GM21723 (cell line): ENCODE measurements around the gene ACSL4.
"Not testable (repeated sequence)": the region's sequence is repeated elsewhere in the genome, so short reads cannot be mapped to it uniquely, and the experiment has no call there.

Experiments
- ATAC-seq: cut with Tn5 transposase; IDR thresholded peaks from one replicate; pipeline ENCODE4 v1.9.1; 2021; ENCODE audit warnings: mild to moderate bottlenecking, moderate library complexity; ENCODE audit not compliant: unreplicated experiment

The ACSL4 gene

GRCh38 chrX:109679820-109680219, 53.2 kb downstream of the ACSL4 start:
- ATAC-seq, result no peak

GRCh38 chrX:109672239-109672638, 60.8 kb downstream of the ACSL4 start:
- no peak for ATAC-seq

GRCh38 chrX:109671170-109671569, 61.9 kb downstream of the ACSL4 start:
- not testable (repeated sequence) for ATAC-seq

- no peak for ATAC-seq
Observed at GRCh38 chrX:109667986-109668385, 65.1 kb downstream of the ACSL4 start.

- ATAC-seq, result no peak
Observed at GRCh38 chrX:109660435-109661143, 72.5 kb downstream of the ACSL4 start.

- ATAC-seq, result no peak
Observed at GRCh38 chrX:109658391-109658790, 74.7 kb downstream of the ACSL4 start.

GRCh38 chrX:109657364-109657763, 75.7 kb downstream of the ACSL4 start:
- not testable (repeated sequence) for ATAC-seq

GRCh38 chrX:109656774-109657173, 76.3 kb downstream of the ACSL4 start:
- no peak for ATAC-seq

GRCh38 chrX:109655502-109656201, 77.4 kb downstream of the ACSL4 start:
- ATAC-seq, result no peak

GRCh38 chrX:109654516-109655109, 78.4 kb downstream of the ACSL4 start:
- ATAC-seq, result no peak

GRCh38 chrX:109644671-109645070, 88.4 kb downstream of the ACSL4 start:
- ATAC-seq, result not testable (repeated sequence)

- ATAC-seq, result peak; percentile 63
Observed at GRCh38 chrX:109643687-109644086, 89.4 kb downstream of the ACSL4 start.

- no peak for ATAC-seq
Observed at GRCh38 chrX:109638158-109638557, 94.9 kb downstream of the ACSL4 start.

GRCh38 chrX:109637477-109637876, 95.6 kb downstream of the ACSL4 start:
- ATAC-seq, result not testable (repeated sequence)

- ATAC-seq, result peak; percentile 54
Observed at GRCh38 chrX:109635146-109635545, 97.9 kb downstream of the ACSL4 start.

GRCh38 chrX:109632906-109633504, 100.1 kb downstream of the ACSL4 start:
- no peak for ATAC-seq

- ATAC-seq, result no peak
Observed at GRCh38 chrX:109629310-109629709, 103.7 kb downstream of the ACSL4 start.

GRCh38 chrX:109626637-109627036, 106.4 kb downstream of the ACSL4 start:
- ATAC-seq, result no peak

- ATAC-seq, result no peak
Observed at GRCh38 chrX:109624641-109625616, 108.1 kb downstream of the ACSL4 start, which contains the start of gene KCNE5. TSS of gene KCNE5 (minus strand) at chrX:109625172. CDS start at chrX:109625020, 152 bp downstream.

GRCh38 chrX:109623997-109624396, 109.1 kb downstream of the ACSL4 start:
- no peak for ATAC-seq
